GM13977 (cell line): ENCODE measurements around the gene CEACAM3.
"Not testable (repeated sequence)": the region's sequence is repeated elsewhere in the genome, so short reads cannot be mapped to it uniquely, and the experiment has no call there.

Experiments used
- DNase-seq: peaks from one replicate; pipeline ENCODE4 v3.0.0; 2012; ENCODE audit warnings: low spot score
- CTCF ChIP-seq: IDR thresholded peaks from 2 replicates; pipeline ENCODE4 v1.5.1; 2012; ENCODE audit warnings: mild to moderate bottlenecking, control low read depth; ENCODE audit not compliant: insufficient read depth; ENCODE audit errors: extremely low read depth, missing control alignments
- in situ Hi-C: fragments of 300-500 bp; cut with MboI; formaldehyde crosslinking; loops from one replicate; pipeline ENCODE4 v1.12.0; 2022; ENCODE audit warnings: low sequenced_read_pairs, low pct_unique_long_range_greater_than_20kb, mixed read lengths, inconsistent platforms; ENCODE audit not compliant: unreplicated experiment

CEACAM3 gene

GRCh38 chr19:41796362-41796761 is at the start of gene CEACAM3:
TSS of gene CEACAM3 (plus strand) at chr19:41796587. CDS start at chr19:41796678, 91 bp downstream.
- in situ Hi-C loops = no loop called here

DNA sequence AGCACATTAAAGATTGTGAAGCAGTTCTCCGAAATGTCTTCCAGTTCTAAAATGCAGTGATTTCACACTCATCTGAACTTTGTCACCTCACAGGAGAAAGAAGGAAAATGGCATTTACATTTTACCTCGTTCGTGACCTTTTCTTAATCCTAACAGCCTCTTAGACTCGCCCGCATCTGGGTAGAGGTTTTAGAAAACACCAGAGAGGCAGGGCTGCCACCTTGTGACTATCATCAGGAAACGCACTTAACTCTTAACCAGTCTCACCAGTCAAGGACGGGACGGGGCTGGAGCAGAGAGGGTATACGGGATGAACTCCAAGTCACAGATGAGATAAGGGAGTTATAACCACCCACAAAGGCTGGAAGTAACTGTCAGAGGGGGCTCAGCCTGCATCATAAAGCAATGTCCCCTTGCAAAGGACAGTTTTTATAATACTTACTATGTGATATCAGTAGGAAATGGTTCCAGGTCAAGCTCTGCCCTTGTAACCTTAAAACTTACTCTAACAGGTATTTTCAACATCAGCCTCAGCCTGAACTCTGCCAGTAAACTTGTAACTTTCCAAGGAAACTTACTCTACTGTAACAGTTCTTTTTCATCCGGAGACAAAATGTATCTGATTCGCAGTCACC is 49.7 kb upstream of the CEACAM3 start:
- peak; percentile 61 for TF ChIP-seq CTCF
- DNase-seq = peak; percentile 48
- in situ Hi-C loops = no loop called here

More at GRCh38 chr19:41796362-41796761, at the start of gene CEACAM3:
- TF ChIP-seq CTCF = no peak
- no peak for DNase-seq

DNA sequence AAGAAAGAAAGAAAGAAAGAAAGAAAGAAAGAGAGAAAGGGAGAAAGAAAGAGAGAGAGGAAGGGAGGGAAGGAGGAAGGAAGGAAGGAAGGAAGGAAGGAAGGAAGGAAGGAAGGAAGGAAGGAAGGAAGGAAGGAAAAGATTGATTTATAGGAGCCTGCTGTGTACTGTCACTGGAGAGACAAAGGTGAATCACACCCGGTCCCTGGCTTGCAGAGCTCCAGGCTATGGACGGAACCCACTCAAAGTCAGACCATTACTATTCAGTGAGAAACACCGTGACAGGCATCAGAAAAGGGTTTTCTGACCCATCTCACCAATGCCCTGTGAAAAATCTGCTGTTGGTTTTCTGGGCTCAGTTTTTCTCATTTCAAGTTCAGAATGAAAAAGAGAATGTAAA is 48.4 kb upstream of the CEACAM3 start:
- DNase-seq = no peak
- TF ChIP-seq CTCF = no peak
- in situ Hi-C loops = no loop called here

DNA sequence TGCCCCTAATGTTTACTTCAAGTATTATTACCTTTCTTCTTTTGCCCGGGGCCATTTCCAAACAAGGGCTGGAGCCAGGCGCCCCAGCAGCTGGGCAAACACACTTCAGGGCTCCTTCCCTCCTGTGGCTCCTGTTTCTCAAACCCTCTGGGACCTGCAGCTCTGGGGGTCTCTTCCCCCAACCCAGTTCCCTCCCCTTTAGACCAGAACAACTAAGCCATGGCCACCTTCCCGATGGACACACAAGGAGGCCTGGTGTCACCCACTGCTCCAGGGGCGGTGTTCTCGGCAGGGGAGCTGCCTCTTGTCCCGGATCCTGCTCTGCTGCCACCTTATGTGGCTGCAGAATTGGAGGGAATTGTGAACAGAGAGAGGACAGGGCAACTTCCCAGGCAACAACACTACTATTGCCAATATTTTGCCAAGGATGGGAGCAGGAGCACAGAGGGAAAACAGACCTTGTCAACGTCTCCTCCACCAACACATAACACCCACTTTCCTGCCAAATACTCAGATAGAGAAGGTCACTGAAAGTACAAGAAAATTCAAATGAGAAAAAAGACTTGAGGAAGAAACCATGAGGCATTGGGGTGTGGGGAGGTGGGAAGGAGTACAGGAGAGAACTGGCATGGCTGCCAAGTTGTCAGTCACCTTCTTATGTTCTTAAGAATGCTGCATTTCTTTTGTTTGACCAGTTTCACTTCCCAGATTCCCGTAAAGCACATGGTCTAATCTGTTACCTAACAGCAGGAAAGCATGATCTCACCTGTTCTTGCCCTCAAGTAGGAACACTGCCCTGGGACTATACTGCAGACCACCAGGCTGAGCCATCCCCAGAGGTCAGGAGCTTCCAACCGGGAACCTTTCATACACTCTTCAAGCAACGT is 45.9 kb upstream of the CEACAM3 start:
- in situ Hi-C loops, DNase-seq: not testable (repeated sequence)

GRCh38 chr19:41753159-41753558 is 43.2 kb upstream of the CEACAM3 start:
- DNase-seq = peak; percentile 57
- in situ Hi-C loops = no loop called here
- TF ChIP-seq CTCF = peak; percentile 87

DNA sequence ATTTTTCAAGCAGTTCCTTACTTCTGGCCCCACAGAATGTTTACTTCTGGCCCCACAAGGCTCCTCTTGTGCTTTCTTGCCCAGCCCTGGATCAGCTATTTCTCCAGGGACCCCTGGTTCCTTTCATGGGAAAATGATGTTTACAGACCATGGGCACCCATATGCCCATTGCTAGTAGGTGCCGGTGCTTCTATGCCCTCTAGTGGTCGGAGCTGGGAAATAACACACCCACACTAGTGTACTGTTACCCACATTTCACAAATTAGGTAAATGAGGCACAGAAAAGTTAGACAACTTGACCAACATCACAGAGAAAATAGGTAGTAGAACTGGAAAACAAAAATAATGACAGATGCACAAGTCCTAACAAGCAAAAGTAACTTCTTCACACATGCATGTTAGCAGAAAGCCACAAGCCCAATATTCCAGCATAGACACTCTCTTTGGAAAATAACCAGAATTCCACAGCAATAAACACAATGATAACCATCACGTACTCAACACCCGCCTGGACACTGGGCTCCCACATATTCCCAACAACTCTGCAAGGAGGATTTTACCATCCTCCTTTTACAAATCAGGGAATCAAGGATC is 42.4 kb upstream of the CEACAM3 start:
- peak; percentile 71 for TF ChIP-seq CTCF
- in situ Hi-C loops = no loop called here
- DNase-seq = peak; percentile 32
